OCI-LY1 (cell line): ENCODE data around the gene IZUMO1.

ENCODE experiments used
- H2AFZ ChIP-seq: fragments of 200-600 bp; sonication (generic), shearing (Covaris generic); 2 replicates; pipeline ENCODE4 v1.6.0; 2014; ENCODE audit warnings: antibody characterized with exemption, mild to moderate bottlenecking, low read length
- H3F3A ChIP-seq: fragments of 200-600 bp; sonication (generic), shearing (Covaris generic); 2 replicates; pipeline ENCODE4 v1.6.0; 2014; ENCODE audit warnings: mild to moderate bottlenecking, antibody characterized with exemption, low read length, moderate library complexity; ENCODE audit not compliant: insufficient read depth
- H3K27ac ChIP-seq: fragments of 200-600 bp; sonication (generic); 2 replicates; pipeline ENCODE4 v1.5.1; 2014; ENCODE audit warnings: low read length, mixed run types, mild to moderate bottlenecking, low read depth; ENCODE audit not compliant: poor library complexity, severe bottlenecking
- H3K27me3 ChIP-seq: fragments of 200-600 bp; sonication (generic); 2 replicates; pipeline ENCODE4 v1.6.0; 2014; ENCODE audit warnings: antibody characterized with exemption, mild to moderate bottlenecking, low read length, moderate library complexity; ENCODE audit not compliant: insufficient read depth
- H3K36me3 ChIP-seq: fragments of 200-600 bp; sonication (generic); 2 replicates; pipeline ENCODE4 v1.6.1; 2014; ENCODE audit warnings: mild to moderate bottlenecking, antibody characterized with exemption, low read length, moderate library complexity, mixed read lengths; ENCODE audit not compliant: insufficient read depth
- H3K4me1 ChIP-seq: fragments of 200-600 bp; sonication (generic); 2 replicates; pipeline ENCODE4 v1.5.1; 2014; ENCODE audit warnings: mild to moderate bottlenecking, low read length, moderate library complexity; ENCODE audit not compliant: insufficient read depth, severe bottlenecking
- H3K4me2 ChIP-seq: fragments of 200-600 bp; sonication (generic), shearing (Covaris generic); 2 replicates; pipeline ENCODE4 v1.6.1; 2014; ENCODE audit warnings: low read length
- H3K4me3 ChIP-seq: fragments of 200-600 bp; sonication (generic); 2 replicates; pipeline ENCODE4 v1.5.1; 2014; ENCODE audit warnings: low read length, low read depth, mild to moderate bottlenecking, mixed read lengths; ENCODE audit not compliant: poor library complexity, severe bottlenecking
- H3K79me2 ChIP-seq: fragments of 200-600 bp; shearing (Covaris generic); 2 replicates; pipeline ENCODE4 v1.6.1; 2016; ENCODE audit warnings: mixed run types, low read length, mixed read lengths; ENCODE audit not compliant: insufficient read depth
- H3K9ac ChIP-seq: fragments of 200-600 bp; sonication (generic), shearing (Covaris generic); 2 replicates; pipeline ENCODE4 v1.6.1; 2014; ENCODE audit warnings: mild to moderate bottlenecking, low read length, mixed read lengths
- H3K9me2 ChIP-seq: fragments of 200-600 bp; sonication (generic), shearing (Covaris generic); 2 replicates; pipeline ENCODE4 v1.6.1; 2014; ENCODE audit warnings: low read depth, mild to moderate bottlenecking, low read length, mixed read lengths
- H3K9me3 ChIP-seq: fragments of 200-600 bp; shearing (Covaris generic); 2 replicates; pipeline ENCODE4 v1.6.1; 2014; ENCODE audit warnings: low read length, mixed read lengths
- H4K20me1 ChIP-seq: fragments of 200-600 bp; sonication (generic), shearing (Covaris generic); 2 replicates; pipeline ENCODE4 v1.6.0; 2016; ENCODE audit warnings: mild to moderate bottlenecking, low read length; ENCODE audit not compliant: insufficient read depth
- EZH2 ChIP-seq: fragments of 200-600 bp; sonication (generic), shearing (Covaris generic); IDR thresholded peaks from 2 replicates; pipeline ENCODE4 v1.8.0; 2017; ENCODE audit warnings: borderline replicate concordance, mixed run types, mild to moderate bottlenecking, antibody characterized with exemption, low read length, moderate library complexity, mixed read lengths
- TF ChIP-seq, protein P1 (sequence below): fragments of 200-600 bp; sonication (generic), shearing (Covaris generic); IDR thresholded peaks from 2 replicates; pipeline ENCODE4 v1.5.1; 2017; ENCODE audit warnings: mild to moderate bottlenecking, antibody characterized with exemption, low read length, moderate library complexity, mixed read lengths

Gene IZUMO1

DNA sequence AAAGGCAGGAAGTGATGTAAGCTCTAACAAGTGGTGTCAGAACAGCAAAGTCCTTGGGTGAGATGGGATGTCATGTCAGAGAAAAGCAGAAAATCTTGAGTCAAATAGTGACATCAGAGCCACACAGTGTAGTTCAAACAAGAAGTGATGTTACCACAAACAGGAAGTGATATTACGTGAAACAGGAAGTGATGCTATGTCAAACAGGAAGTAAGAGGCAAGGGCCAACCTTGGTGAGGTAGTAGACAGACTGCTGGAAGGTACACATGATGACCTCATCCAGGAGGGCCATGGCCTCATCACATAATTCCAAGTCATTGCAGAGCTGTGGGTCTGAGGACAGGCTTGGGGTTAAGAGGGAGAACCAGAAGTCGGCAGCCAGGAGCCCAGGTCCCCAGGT lies 20.2 kb downstream of the IZUMO1 start:
- Histone ChIP-seq H2AFZ (no peak overlapping the region; the same call in 1 of the 2 replicates), H3K9me3 (peaks cover 8% of the 10 kb centered on the region)
- TF ChIP-seq, protein P1, sequence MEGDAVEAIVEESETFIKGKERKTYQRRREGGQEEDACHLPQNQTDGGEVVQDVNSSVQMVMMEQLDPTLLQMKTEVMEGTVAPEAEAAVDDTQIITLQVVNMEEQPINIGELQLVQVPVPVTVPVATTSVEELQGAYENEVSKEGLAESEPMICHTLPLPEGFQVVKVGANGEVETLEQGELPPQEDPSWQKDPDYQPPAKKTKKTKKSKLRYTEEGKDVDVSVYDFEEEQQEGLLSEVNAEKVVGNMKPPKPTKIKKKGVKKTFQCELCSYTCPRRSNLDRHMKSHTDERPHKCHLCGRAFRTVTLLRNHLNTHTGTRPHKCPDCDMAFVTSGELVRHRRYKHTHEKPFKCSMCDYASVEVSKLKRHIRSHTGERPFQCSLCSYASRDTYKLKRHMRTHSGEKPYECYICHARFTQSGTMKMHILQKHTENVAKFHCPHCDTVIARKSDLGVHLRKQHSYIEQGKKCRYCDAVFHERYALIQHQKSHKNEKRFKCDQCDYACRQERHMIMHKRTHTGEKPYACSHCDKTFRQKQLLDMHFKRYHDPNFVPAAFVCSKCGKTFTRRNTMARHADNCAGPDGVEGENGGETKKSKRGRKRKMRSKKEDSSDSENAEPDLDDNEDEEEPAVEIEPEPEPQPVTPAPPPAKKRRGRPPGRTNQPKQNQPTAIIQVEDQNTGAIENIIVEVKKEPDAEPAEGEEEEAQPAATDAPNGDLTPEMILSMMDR, result no peak
- no peak for TF ChIP-seq EZH2

DNA sequence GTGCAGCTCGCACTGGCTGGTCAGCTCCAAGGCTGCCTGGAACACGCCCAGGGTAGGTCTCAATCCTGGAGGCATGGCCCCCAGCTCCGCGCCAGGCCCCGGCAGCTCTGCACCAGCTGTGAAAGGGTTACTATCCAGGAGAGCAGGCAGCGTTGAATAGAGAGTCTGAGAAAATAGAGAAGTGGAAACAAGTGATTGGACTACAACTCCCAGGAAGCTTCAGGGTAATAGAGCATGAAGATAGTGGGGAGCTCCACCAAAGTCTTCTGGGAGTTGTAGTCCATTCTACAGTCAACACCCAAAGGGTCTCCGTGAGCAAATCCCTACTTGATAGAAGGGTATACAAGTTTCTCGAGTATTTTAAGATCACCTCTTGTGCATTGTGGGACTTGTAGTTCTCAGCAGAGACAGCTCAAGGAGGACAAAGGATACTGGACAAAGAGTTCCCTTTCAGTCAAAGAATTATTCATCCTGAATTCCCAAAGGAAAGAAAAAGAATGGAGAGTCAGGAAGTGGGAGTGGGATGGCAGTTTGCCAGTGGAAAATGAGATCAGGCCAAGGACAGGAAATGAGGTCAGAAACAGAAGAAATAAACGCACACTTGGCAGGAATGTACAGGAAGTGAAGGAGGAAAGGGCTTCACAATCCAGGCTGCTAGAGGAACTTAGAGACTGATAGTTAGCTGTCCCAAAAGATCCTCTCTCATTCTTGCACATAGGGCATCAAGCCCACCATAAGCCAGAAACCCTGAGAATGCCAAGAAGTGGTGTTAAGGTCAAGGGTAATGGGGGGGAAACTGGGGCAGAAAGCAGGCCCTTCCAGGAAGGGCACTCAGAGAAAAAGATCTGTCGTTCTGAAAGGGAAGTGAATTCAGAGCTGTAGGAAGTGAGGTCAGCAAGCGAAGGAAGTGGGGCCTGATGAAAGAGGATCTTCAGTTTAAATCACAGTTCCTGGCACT lies 21.6 kb downstream of the IZUMO1 start:
- Histone ChIP-seq H3K4me2 (peak overlapping the region; percentile 7; the same call in 1 of the 2 replicates), H3K9me2 (no peaks in the 10 kb centered on the region), H3K4me1 (peaks cover 22% of the 10 kb centered on the region), H2AFZ (no peak overlapping the region), H3K36me3 (peaks cover 9% of the 10 kb centered on the region; the same call in 1 of the 2 replicates), H3K9ac (no peak overlapping the region), H3K4me3 (no peak overlapping the region), H3K27ac (no peak overlapping the region), H3F3A (no peaks in the 10 kb centered on the region), H3K9me3 (peaks cover 8% of the 10 kb centered on the region), H3K79me2 (no peaks in the 10 kb centered on the region), H4K20me1 (no peaks in the 10 kb centered on the region), H3K27me3 (no peaks in the 10 kb centered on the region)
- TF ChIP-seq EZH2, result no peak
- TF ChIP-seq, protein P1, result no peak

More for the DNA sequence above, 20.2 kb downstream of the IZUMO1 start:
- H3K79me2 ChIP-seq, result no peaks in the 10 kb centered on the region
- H3K27me3 ChIP-seq, result no peaks in the 10 kb centered on the region
- H3K36me3 ChIP-seq, result peaks cover 9% of the 10 kb centered on the region; the same call in 1 of the 2 replicates
- H3F3A ChIP-seq, result no peaks in the 10 kb centered on the region
- H3K4me3 ChIP-seq, result peak overlapping the region; percentile 18
- H3K27ac ChIP-seq, result no peak overlapping the region
- H3K9me2 ChIP-seq, result no peaks in the 10 kb centered on the region
- no peaks in the 10 kb centered on the region for H4K20me1 ChIP-seq
- H3K4me1 ChIP-seq, result peaks cover 15% of the 10 kb centered on the region
- H3K9ac ChIP-seq, result no peak overlapping the region
- 0 out of 2 replicates have a peak overlapping the region, but pooled peaks have one; percentile 8 for H3K4me2 ChIP-seq

DNA sequence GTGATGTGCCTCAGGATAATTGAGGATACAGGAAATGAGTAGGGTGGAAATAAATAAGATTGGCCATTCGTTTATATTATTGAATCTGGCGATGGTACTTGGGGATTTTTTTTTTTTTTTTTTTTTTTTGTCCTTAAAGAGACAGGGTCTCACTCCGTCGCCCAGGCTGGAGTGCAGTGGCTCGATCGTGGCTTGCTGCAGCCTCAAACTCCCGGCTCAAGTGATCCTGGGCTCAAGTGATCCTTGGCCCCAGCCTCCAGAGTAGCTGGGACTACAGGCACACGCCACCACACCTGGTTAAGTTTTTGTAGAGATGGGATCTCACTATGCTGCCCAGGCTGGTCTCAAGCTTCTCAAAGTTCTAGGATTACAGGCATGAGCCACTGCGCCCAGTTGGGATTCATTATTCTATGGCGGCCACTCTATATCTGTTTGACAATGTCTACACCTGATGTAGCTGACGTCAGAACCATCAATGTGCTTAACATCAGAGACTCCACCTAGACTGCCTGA lies 24.5 kb downstream of the IZUMO1 start:
- no peaks in the 10 kb centered on the region for H3K27me3 ChIP-seq
- peaks cover 9% of the 10 kb centered on the region; the same call in 1 of the 2 replicates for H3K36me3 ChIP-seq

More for the DNA sequence above, 24.5 kb downstream of the IZUMO1 start:
- TF ChIP-seq EZH2, result no peak
- TF ChIP-seq, protein P1, result no peak
- H3K9me2 ChIP-seq, result no peaks in the 10 kb centered on the region
- H3K9me3 ChIP-seq, result peaks cover 8% of the 10 kb centered on the region
- no peaks in the 10 kb centered on the region for H3K79me2 ChIP-seq
- no peaks in the 10 kb centered on the region for H4K20me1 ChIP-seq
- peaks cover 26% of the 10 kb centered on the region for H3K4me1 ChIP-seq
- no peak overlapping the region for H3K4me3 ChIP-seq
- no peaks in the 10 kb centered on the region for H3F3A ChIP-seq
- no peak overlapping the region for H3K4me2 ChIP-seq
- H3K9ac ChIP-seq, result no peak overlapping the region
- H3K27ac ChIP-seq, result no peak overlapping the region
- H2AFZ ChIP-seq, result no peak overlapping the region
